Fibroblast of lung (primary cell): ENCODE results near the gene CLCA1.

Experiments
- EZH2 ChIP-seq: IDR thresholded peaks from 2 replicates; pipeline ENCODE4 v1.5.1; 2012; ENCODE audit warnings: low read length, control low read depth, mild to moderate bottlenecking; ENCODE audit errors: missing control alignments
- TF ChIP-seq, protein P1 (sequence below), 2 donors: IDR thresholded peaks in 1 of 2; conservative IDR thresholded peaks in 1 of 2; 1 replicate in 1 of 2; 2 replicates in 1 of 2; pipeline ENCODE4 v1.5.1; 2011 to 2012; ENCODE audit warnings: low read length in 2 of 2, control low read depth in 1 of 2, inconsistent platforms in 1 of 2, low read depth in 1 of 2, mild to moderate bottlenecking in 1 of 2

DNA sequence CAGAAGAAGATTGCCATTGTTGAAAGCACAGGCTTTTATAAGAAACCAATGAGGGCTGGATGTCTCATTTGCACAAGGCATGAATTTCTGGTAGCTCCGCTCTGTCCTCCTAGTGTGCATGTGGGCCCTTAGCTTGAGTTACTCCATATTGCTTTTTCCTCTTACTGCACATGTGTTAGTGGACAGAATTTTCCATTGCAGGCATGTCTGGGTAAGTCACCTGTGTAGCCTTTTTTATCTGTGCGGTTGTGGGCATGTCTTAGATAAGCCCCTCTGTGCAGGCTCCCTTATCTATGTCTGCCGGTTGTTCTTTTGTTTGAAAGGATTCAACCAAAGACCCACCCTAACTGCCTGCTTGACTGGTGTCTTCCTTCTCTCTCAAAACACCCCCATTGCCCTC lies 7.2 kb upstream of the CLCA1 start:
- TF ChIP-seq, protein P1, sequence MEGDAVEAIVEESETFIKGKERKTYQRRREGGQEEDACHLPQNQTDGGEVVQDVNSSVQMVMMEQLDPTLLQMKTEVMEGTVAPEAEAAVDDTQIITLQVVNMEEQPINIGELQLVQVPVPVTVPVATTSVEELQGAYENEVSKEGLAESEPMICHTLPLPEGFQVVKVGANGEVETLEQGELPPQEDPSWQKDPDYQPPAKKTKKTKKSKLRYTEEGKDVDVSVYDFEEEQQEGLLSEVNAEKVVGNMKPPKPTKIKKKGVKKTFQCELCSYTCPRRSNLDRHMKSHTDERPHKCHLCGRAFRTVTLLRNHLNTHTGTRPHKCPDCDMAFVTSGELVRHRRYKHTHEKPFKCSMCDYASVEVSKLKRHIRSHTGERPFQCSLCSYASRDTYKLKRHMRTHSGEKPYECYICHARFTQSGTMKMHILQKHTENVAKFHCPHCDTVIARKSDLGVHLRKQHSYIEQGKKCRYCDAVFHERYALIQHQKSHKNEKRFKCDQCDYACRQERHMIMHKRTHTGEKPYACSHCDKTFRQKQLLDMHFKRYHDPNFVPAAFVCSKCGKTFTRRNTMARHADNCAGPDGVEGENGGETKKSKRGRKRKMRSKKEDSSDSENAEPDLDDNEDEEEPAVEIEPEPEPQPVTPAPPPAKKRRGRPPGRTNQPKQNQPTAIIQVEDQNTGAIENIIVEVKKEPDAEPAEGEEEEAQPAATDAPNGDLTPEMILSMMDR (conservative IDR thresholded peaks at IDR 0.05 in 1 of 2, IDR thresholded peaks at IDR 0.05 in 1 of 2; ENCODE audit: low read depth in 1 of 2, low read length in 2 of 2) = no peak
- TF ChIP-seq EZH2 = no peak
